Measurements from ENCODE around the gene GPR17. TPM values are rescaled to one million over a fixed set of nuclear protein-coding genes. Genes with fewer than 3 reads are reported as not detected.
A peak's percentile ranks its signal among the peaks of the same experiment; 100 is the strongest.

Gene GPR17
- total and polyA plus RNA-seq, 2 experiments from 2014 or later = 0.39 TPM; not detected in 1

DNA sequence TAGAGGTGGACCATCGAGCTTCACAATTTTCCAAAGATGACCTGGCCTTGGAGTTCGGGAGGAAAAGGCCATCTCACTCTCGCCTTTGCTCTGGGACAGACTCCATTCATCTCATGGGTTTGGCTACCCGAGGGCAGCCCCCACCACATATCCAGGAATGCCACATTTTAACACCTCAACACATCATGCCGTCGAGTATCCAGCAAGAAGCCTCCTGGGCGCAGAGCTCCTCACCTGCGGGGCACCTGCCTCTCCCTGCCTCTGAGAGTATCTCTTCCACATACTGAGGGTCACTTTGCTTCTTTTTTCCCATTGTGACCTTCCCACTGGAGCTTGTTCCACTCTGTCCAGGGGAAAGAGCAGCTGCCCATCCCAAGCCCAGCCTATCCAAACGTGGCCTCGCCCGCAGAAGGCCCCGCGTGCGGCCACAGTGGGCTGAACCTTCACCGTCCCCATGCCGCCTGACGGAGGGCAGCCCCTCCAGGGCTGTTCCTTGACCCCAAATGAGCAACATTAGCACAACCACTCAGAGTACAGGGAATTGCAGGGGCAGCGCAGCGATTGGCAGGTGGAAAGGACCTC, 34.8 kb downstream of the GPR17 start:
- Histone ChIP-seq H3K27me3 (peaks cover 24% of the 10 kb centered on the region), H3K4me1 (ENCODE audit: insufficient read depth) (peaks cover 36% of the 10 kb centered on the region), H2AFZ (no peak overlapping the region), H3K9me2 (replicated peaks; ENCODE audit: insufficient read depth) (no peaks in the 10 kb centered on the region), H3K27ac (no peak overlapping the region), H3K4me3 (no peak overlapping the region), H3K9me3 (ENCODE audit: low read depth) (no peaks in the 10 kb centered on the region), H3K36me3 (replicated peaks; ENCODE audit: insufficient read depth, low read depth) (no peaks in the 10 kb centered on the region), H3K79me2 (no peaks in the 10 kb centered on the region), H3K4me2 (peak overlapping the region; percentile 35), H4K20me1 (ENCODE audit: insufficient read depth, poor library complexity, severe bottlenecking) (no peaks in the 10 kb centered on the region)
- 95% methylated on average over 19 of the region's 19 CpGs for WGBS (ENCODE audit: low lambda C conversion rate, missing lambda C conversion rate)
- DNase-seq (ENCODE audit: low spot score) = no peak
- TF ChIP-seq EZH2 (IDR thresholded peaks at IDR 0.05; ENCODE audit: borderline replicate concordance) = no peak
- TF ChIP-seq EZH2phosphoT487 (IDR thresholded peaks at IDR 0.05; ENCODE audit: low read depth, severe bottlenecking, unreplicated experiment) = no peak
- TF ChIP-seq, protein P1, sequence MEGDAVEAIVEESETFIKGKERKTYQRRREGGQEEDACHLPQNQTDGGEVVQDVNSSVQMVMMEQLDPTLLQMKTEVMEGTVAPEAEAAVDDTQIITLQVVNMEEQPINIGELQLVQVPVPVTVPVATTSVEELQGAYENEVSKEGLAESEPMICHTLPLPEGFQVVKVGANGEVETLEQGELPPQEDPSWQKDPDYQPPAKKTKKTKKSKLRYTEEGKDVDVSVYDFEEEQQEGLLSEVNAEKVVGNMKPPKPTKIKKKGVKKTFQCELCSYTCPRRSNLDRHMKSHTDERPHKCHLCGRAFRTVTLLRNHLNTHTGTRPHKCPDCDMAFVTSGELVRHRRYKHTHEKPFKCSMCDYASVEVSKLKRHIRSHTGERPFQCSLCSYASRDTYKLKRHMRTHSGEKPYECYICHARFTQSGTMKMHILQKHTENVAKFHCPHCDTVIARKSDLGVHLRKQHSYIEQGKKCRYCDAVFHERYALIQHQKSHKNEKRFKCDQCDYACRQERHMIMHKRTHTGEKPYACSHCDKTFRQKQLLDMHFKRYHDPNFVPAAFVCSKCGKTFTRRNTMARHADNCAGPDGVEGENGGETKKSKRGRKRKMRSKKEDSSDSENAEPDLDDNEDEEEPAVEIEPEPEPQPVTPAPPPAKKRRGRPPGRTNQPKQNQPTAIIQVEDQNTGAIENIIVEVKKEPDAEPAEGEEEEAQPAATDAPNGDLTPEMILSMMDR (IDR thresholded peaks at IDR 0.05; ENCODE audit: poor library complexity) = no peak

DNA sequence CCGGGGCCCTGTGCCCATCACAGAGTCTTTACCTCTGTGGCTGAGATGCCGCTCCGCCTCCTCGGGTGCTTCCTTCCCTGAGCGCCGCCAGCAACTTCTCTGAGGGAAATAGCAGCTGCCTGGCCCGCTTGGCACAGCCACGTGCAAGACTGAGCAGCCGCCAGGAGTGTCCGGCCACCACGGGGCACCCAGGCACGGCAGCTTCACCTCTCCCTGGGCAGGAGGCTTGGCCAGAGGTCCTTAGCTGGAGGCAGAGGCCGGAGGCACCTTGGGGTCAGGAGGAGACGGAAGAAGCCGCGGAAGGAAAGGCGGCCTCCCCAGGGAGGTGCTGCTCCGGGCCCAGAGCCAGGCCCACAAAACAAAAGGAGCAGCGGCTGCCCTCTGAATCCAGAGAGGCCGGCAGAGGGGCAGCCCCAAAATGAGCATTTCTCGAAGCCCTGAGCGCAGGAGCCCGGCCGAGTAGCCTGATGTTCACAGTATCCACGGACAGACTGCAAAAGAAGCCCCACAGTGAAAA, 35.4 kb downstream of the GPR17 start:
- Histone ChIP-seq H3K9me2 (replicated peaks; ENCODE audit: insufficient read depth) (no peaks in the 10 kb centered on the region), H3K4me3 (no peak overlapping the region), H3K4me1 (ENCODE audit: insufficient read depth) (peaks cover 36% of the 10 kb centered on the region), H3K9me3 (ENCODE audit: low read depth) (no peaks in the 10 kb centered on the region), H2AFZ (no peak overlapping the region), H4K20me1 (ENCODE audit: insufficient read depth, poor library complexity, severe bottlenecking) (no peaks in the 10 kb centered on the region), H3K79me2 (no peaks in the 10 kb centered on the region), H3K27ac (peak overlapping the region; percentile 52), H3K27me3 (peaks cover 20% of the 10 kb centered on the region), H3K4me2 (peak overlapping the region; percentile 35), H3K36me3 (replicated peaks; ENCODE audit: insufficient read depth, low read depth) (no peaks in the 10 kb centered on the region)
- DNase-seq (ENCODE audit: low spot score) = no peak
- WGBS (ENCODE audit: low lambda C conversion rate, missing lambda C conversion rate) = 82% methylated on average over 25 of the region's 25 CpGs
- TF ChIP-seq EZH2phosphoT487 (IDR thresholded peaks at IDR 0.05; ENCODE audit: low read depth, severe bottlenecking, unreplicated experiment) (no peak), EZH2 (IDR thresholded peaks at IDR 0.05; ENCODE audit: borderline replicate concordance) (no peak)
- TF ChIP-seq, protein P1 (IDR thresholded peaks at IDR 0.05; ENCODE audit: poor library complexity) = no peak

DNA sequence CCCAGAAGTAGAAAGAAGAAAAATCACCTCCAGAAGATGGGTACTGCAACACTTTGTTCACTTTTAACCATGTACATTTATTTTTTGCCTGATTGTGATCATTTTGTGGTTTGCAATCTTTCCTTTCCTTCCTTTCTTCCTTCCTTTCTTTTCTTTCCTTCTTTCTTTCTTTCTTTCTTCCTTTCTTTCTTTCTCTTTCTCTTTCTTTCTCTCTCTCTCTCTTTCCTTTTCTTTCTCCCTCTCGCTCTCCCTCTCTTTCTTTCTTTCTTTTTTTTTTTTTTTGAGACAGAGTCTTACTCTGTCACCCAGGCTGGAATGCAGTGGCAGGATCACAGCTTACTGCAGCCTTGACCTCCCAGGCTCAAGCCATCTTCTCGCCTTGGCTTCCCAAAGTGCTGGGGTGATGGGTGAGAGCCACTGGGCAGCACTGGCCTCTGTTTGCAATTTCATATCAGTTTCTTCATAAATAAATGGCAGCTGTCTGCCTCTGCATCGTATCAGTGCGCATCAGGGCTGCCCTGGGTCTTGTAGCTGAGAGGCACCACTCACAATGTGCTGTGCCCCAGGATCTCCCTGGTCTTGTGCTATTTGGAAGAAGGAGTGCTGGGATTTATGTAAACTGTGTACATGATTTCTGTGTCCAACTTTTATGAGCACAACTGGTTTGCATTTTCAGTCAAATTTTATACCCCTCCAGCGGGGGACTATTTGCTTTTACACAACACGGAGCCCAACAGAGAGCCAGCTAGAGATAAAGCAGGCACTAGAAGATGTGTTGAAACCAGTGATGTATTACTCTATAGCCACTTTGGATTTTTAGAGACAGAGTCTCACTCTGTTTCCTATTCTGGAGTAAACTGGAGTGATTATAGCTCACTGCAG, 36.3 kb downstream of the GPR17 start:
- H3K4me1 ChIP-seq (ENCODE audit: insufficient read depth) = peaks cover 36% of the 10 kb centered on the region
- TF ChIP-seq EZH2 (IDR thresholded peaks at IDR 0.05; ENCODE audit: borderline replicate concordance) (no peak), EZH2phosphoT487 (IDR thresholded peaks at IDR 0.05; ENCODE audit: low read depth, severe bottlenecking, unreplicated experiment) (no peak)
- TF ChIP-seq, protein P1 (IDR thresholded peaks at IDR 0.05; ENCODE audit: poor library complexity) = no peak
- DNase-seq (ENCODE audit: low spot score) = no peak
- no peaks in the 10 kb centered on the region for H4K20me1 ChIP-seq (ENCODE audit: insufficient read depth, poor library complexity, severe bottlenecking)
- H3K36me3 ChIP-seq (replicated peaks; ENCODE audit: insufficient read depth, low read depth) = no peaks in the 10 kb centered on the region
- peak overlapping the region; percentile 35 for H3K4me2 ChIP-seq
- no peaks in the 10 kb centered on the region for H3K9me2 ChIP-seq (replicated peaks; ENCODE audit: insufficient read depth)
- H3K27ac ChIP-seq = peak overlapping the region; percentile 55
- no peaks in the 10 kb centered on the region for H3K79me2 ChIP-seq
- H3K9me3 ChIP-seq (ENCODE audit: low read depth) = no peaks in the 10 kb centered on the region
- no peak overlapping the region for H2AFZ ChIP-seq
- H3K4me3 ChIP-seq = no peak overlapping the region
- peaks cover 12% of the 10 kb centered on the region for H3K27me3 ChIP-seq
- WGBS (ENCODE audit: low lambda C conversion rate, missing lambda C conversion rate) = 40% methylated on average over 6 of the region's 6 CpGs
